Sciatic nerve (tissue), 2 donors: ENCODE data around the gene SLC37A2. TPM values are rescaled to one million over a fixed set of nuclear protein-coding genes. Genes with fewer than 3 reads are reported as not detected.
"Not testable (repeated sequence)": the region's sequence is repeated elsewhere in the genome, so short reads cannot be mapped to it uniquely, and the experiment has no call there.

Source experiments
- ATAC-seq: fragments of 200-7000 bp; cut with Tn5 transposase; one replicate; pipeline ENCODE4 v1.9.1; 2020; ENCODE audit warnings: mild to moderate bottlenecking, moderate library complexity
- DNase-seq: peaks from one replicate; pipeline ENCODE4 v3.0.0-alpha.2; 2020; ENCODE audit warnings: low spot score
- intact Hi-C: fragments of 100-400 bp; cut with DNase I; formaldehyde crosslinking; loops from one replicate; pipeline ENCODE4 v1.14.2; 2022
- total RNA-seq: library from RNA; stranded (reverse); fragmentation: NEBNext Ultra II Directional; extraction: Animal tissue kit (Norgen Biotek cat#: 25700); gene quantifications from one replicate; pipeline ENCODE4 v1.2.1, GENCODE V29; 2021
- donor health status: DM: no; HTN: no; CAD: no.
- donor health status: DM: no; HTN: no; CAD: no.

The SLC37A2 gene
- total RNA-seq, result 12.7 TPM

- intact Hi-C loops, result no loop called here
- DNase-seq, result peak; percentile 76
- peak; percentile 95 for ATAC-seq
These were observed at the start of gene SLC37A2 for GRCh38 chr11:125062931-125063428. Gene SLC37A2, plus strand, starts transcription at chr11:125063305. Its CDS starts 63 bp downstream, at chr11:125063368.

DNA sequence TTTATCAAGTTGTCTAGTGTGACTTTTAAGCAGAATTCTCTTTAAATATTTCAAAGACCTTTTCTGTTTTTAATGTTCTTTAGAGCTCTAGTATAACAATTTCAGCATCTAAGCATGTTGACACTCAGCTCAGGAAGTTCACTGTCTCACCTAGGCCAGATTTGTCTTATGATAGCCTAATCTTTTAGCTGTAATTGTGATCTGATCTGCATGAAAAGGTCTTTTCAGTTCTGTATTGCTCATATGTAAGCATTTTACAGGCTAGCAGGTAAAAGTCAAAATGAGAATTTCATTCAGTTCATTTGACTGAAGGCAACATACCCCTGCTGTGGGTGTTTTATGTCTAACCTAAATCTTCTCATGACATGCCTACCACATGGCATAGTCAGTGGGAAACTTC is 46.7 kb upstream of the SLC37A2 start:
- intact Hi-C loops, result no loop called here
- ATAC-seq, result no peak
- no peak for DNase-seq

DNA sequence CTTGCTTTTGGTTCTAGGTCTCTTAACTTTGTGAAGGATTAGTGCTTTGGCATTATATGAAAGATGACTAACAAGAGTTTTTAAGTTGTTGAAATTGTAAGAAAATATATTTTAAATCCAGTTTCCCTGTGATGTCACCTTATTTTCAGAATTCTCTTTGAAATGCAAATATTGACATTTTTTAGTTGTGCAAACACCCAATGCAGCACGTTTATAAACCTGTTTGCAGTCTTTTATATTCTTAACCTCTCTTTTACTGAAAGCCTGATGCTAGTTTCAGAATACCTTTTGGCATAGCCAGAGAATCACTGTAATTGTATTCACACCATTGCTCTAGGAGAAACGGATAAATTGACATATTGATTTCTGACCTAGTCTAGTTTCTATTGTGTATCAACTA is 42.8 kb upstream of the SLC37A2 start:
- intact Hi-C loops, result no loop called here
- DNase-seq (no peak), ATAC-seq (no peak)

DNA sequence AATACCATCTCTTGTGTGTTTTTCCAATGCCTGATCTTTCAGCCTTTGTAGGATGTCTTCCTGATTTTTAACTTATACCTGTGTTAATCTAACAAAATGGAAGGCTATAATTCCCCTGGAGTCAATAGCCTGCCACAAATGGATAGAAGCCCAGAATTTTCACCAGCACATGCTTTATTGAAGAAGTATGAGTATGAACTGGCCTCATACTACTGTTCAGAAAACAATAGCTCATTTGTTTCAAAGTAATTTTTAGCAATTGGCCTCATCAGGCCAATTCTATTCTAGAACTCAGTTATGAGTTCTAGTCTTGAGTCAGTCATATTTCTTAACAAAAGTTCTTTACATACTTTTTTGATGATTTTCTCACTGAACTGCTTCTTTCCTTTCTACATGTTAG is 40.6 kb upstream of the SLC37A2 start:
- DNase-seq (no peak), ATAC-seq (no peak)
- intact Hi-C loops, result no loop called here

DNA sequence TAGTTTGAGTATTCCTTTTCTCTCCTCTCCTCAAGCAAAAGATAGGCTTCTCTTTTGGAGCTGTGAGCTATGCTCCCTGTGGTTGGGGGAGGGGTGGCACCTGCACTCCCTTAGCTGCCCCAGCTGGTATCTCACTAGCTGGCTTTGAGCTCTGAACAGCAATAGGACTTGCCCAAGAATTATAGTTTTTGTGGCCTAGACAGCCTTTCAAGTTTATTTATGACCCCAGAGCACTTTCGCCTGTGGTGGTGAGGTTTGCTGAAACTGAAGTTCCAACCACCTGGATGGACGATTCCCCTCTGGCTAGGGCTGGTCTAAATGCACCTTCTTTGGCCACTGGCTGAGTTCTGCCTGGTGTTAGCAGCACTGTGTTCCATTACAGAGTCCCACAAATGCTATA is 37.1 kb upstream of the SLC37A2 start:
- intact Hi-C loops, result no loop called here
- ATAC-seq, result no peak
- no peak for DNase-seq

- DNase-seq, intact Hi-C loops, ATAC-seq: not testable (repeated sequence)
These were observed 33.7 kb upstream of the SLC37A2 start for GRCh38 chr11:125029431-125029830.

GRCh38 chr11:125036933-125037332 is 26.2 kb upstream of the SLC37A2 start:
- ATAC-seq, result no peak
- DNase-seq, result no peak
- intact Hi-C loops, result no loop called here

- intact Hi-C loops, result no loop called here
- ATAC-seq (no peak), DNase-seq (no peak)
These were observed 13.8 kb upstream of the SLC37A2 start for GRCh38 chr11:125049164-125049792.

GRCh38 chr11:125052047-125052446 is 11.1 kb upstream of the SLC37A2 start:
- ATAC-seq (no peak), DNase-seq (no peak)
- intact Hi-C loops, result no loop called here

DNA sequence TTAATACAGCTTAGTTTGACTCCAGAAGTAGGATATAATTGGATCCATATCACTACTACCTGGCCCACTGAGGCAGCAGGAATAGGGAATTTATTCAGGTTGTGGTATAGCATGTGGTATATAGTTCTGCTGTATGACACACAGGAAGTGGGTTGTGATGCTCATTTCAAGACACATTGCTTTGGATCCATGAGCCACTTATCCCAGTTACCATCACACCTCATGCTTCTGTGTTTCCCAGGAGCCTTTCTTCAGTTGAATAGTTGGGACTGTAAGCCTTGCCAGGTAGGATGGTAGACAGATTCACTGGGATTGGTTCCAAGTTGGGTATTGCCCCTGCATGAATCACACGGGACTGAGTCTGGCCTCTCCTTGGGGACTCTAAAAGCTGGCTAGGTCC is 9.9 kb upstream of the SLC37A2 start:
- ATAC-seq (no peak), DNase-seq (no peak)
- intact Hi-C loops, result no loop called here

- DNase-seq (no peak), ATAC-seq (no peak)
- intact Hi-C loops, result no loop called here
These were observed 7.9 kb upstream of the SLC37A2 start for GRCh38 chr11:125055107-125055715.

- intact Hi-C loops, ATAC-seq, DNase-seq: not testable (repeated sequence)
These were observed 7.0 kb upstream of the SLC37A2 start for GRCh38 chr11:125056111-125056510.

DNA sequence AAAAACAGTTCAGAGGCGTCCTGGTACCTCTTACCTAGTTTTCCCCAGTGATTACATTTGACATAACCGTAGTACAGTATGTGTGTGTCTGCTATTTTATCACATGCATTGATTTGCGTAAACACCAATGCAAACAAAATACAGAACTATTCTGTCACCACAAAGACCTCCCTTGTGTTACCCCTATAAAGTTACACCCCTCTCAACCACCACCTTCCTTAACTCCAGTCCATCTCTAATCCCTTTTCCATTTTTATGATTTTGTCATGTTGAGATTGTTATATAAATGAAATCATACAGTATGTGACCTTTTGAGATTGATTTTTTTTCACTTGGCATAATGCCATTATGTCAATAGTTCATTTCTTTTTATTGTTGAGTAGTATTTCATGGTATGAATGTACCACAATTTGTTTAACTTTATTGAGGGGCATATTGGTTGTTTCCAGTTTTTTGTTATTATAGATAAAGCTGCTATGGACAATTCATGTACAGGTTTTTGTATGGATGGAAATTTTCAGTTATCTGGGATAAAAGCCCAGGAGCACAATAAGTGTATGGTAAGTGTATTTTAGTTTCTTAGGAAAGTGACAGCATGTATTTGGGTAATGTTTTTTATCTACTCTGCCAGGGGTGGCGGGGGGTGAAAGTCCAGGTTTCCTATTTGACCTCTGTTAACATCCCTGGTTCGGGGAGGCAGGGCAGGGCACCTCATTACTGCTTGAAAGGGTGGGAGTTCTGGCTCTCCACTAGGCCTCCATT is 6.0 kb upstream of the SLC37A2 start:
- intact Hi-C loops, result no loop called here
- no peak for ATAC-seq
- DNase-seq, result no peak

DNA sequence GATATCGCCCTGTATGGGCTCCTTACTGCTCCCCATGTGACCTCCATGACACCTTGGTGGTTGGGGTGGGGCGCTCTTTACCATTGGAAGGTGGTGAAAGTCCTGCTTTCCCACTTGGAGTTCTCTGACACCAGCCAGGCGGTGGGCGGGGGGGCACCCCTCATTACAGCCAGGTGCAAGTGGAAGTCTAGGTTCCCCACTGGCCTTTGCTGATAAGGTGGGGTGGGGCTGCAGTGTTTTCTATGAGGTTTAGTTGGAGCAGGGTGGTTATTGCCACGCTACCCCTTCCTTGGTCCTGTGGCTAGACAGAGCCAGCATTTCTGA is 5.5 kb upstream of the SLC37A2 start:
- ATAC-seq, result no peak
- DNase-seq, result no peak
- intact Hi-C loops, result no loop called here

DNA sequence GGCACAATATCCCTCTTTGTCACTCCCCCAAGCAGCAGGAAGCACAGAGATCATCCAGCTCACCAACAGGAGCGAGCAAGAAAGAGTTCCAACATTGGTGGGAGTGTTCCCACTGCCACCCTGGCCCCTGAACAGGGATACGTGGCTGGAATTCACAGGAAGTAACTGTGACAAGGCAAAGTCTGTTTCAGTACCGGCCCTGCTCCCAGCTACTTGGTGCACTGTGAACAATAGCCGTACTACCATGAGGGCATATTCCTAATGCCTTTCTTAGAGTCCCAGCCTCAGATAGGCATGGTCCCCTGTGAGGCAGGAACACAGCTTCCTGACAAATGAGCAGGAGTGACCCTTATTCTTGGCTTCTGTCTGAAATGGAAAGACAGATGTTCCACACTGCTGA is 1.8 kb upstream of the SLC37A2 start:
- intact Hi-C loops, result no loop called here
- ATAC-seq, result no peak
- DNase-seq, result no peak

DNA sequence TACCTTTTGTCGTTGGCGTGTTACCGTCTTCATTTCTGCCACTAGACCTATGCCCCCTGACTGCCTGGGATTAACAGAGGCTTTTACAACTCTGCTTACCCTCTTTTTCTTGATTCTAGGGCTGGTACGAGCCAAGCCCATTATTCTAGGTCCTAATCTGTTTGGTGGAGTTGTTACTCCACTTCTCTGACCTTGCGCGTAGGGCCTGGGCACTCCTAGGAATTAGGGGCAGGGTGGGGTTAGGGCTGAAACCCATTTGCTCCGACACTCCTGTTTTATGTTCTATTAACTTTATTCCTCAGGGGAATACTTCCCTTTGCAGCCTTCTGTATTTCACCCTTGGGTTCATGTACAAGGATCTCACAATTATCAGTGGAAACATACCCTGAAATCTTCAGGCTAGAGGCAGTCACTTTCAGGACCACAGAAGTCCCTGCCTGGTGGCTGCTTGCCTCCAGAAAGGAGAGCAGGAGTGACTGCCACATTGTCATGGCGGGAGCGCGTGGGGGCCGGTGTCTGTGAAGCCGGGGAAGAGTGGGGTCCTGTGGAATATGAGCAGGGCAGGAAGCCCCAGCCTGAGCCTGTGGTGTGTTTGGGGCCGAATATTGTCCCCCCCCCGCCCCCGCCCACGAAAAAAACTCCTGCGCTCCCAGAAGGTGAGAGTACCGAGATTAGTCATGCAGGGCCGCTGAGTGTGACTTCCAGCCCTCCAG is 731 bp upstream of the SLC37A2 start:
- DNase-seq (no peak), ATAC-seq (peak; percentile 62)
- intact Hi-C loops, result no loop called here

- peak; percentile 10 for ATAC-seq
- DNase-seq, result no peak
- intact Hi-C loops, result no loop called here
These were observed 431 bp downstream of the SLC37A2 start for GRCh38 chr11:125063429-125064043.

- no peak for ATAC-seq
- no peak for DNase-seq
- intact Hi-C loops, result no loop called here
These were observed 965 bp downstream of the SLC37A2 start for GRCh38 chr11:125064070-125064469.

DNA sequence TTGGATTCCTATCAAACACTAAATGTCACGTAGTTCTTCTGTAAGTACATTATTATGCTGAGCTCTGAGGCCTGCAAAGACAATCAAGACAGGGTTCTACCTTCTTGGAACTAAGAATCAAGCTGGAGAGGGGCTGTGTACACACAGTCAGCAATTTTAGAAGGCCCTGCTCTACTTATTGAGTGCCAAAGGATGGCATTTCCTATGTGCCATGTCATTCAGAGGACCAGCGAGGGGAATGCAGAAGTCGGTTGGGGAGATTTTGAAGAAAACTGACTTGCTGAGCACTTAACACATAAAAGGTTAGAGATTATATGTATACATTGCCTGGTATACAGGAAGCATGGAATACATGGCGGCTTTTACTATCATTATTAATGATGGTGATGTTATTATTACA is 5.3 kb downstream of the SLC37A2 start:
- no peak for DNase-seq
- ATAC-seq, result no peak
- intact Hi-C loops, result no loop called here
